Body of pancreas (tissue), 4 donors: ENCODE results near the gene RBL1.

ENCODE experiments used
- POLR2A ChIP-seq, 3 donors: fragments of 450-650 bp; IDR thresholded peaks; one replicate each; pipeline ENCODE4 v1.6.1; 2016; ENCODE audit warnings: antibody characterized with exemption in 3 of 3, mild to moderate bottlenecking in 2 of 3
- TF ChIP-seq, protein P1 (sequence below), 7 experiments: fragments of 450-650 bp in 4 of 7; fragments of 200-600 bp in 3 of 7; sonication (generic) in 3 of 7; IDR thresholded peaks; one replicate each; pipeline ENCODE4 v1.5.1; 2016 to 2019; ENCODE audit warnings: antibody characterized with exemption in 7 of 7

DNA sequence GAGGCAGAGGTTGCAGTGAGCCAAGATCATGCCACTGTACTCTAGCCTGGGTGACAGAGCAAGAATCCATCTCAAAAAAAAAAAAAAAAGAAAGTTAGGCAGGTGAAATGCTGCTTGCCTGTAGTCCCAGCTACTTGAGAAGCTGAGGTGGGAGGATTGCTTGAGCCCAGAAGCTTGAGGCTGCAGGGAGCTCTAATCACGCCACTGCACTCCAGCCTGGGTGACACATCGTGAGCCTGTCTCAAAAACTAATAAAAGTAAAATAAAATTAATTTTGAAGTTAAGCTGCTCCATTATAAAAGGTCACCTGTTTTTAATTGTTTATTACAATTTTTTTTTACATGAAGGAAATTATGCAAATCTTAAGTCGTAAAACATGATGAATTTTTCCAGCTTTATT, 121.1 kb downstream of the RBL1 start:
- TF ChIP-seq, protein P1, sequence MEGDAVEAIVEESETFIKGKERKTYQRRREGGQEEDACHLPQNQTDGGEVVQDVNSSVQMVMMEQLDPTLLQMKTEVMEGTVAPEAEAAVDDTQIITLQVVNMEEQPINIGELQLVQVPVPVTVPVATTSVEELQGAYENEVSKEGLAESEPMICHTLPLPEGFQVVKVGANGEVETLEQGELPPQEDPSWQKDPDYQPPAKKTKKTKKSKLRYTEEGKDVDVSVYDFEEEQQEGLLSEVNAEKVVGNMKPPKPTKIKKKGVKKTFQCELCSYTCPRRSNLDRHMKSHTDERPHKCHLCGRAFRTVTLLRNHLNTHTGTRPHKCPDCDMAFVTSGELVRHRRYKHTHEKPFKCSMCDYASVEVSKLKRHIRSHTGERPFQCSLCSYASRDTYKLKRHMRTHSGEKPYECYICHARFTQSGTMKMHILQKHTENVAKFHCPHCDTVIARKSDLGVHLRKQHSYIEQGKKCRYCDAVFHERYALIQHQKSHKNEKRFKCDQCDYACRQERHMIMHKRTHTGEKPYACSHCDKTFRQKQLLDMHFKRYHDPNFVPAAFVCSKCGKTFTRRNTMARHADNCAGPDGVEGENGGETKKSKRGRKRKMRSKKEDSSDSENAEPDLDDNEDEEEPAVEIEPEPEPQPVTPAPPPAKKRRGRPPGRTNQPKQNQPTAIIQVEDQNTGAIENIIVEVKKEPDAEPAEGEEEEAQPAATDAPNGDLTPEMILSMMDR (IDR thresholded peaks at IDR 0.05), result no peak
- no peak for TF ChIP-seq POLR2A (IDR thresholded peaks at IDR 0.05)
